Esophagus (tissue), 2 donors: ENCODE results near the gene HES7. TPM values are rescaled to one million over a fixed set of nuclear protein-coding genes. Genes with fewer than 3 reads are reported as not detected.

ENCODE experiments used
- H3K27ac ChIP-seq, 2 donors: one replicate each; pipeline ENCODE4 v1.5.1; 2013; ENCODE audit warnings: low read depth in 2 of 2, mild to moderate bottlenecking in 2 of 2, inconsistent platforms in 1 of 2, low read length in 1 of 2, moderate library complexity in 1 of 2
- H3K27me3 ChIP-seq, 2 donors: one replicate each; pipeline ENCODE4 v1.6.1; 2013; ENCODE audit warnings: low read length in 2 of 2, control low read depth in 1 of 2, mild to moderate bottlenecking in 1 of 2; ENCODE audit not compliant: insufficient read depth in 2 of 2, control insufficient read depth in 1 of 2
- H3K36me3 ChIP-seq, 2 donors: one replicate each; pipeline ENCODE4 v1.6.1; 2013; ENCODE audit warnings: low read length in 1 of 2; ENCODE audit not compliant: control insufficient read depth in 2 of 2, insufficient read depth in 2 of 2
- H3K4me1 ChIP-seq, 2 donors: one replicate each; pipeline ENCODE4 v1.6.1; 2013; ENCODE audit warnings: low read length in 1 of 2; ENCODE audit not compliant: control insufficient read depth in 2 of 2, insufficient read depth in 2 of 2
- H3K4me3 ChIP-seq, 2 donors: one replicate each; pipeline ENCODE4 v1.5.1; 2013; ENCODE audit warnings: low read length in 2 of 2, mild to moderate bottlenecking in 2 of 2, low read depth in 1 of 2, moderate library complexity in 1 of 2
- H3K9me3 ChIP-seq, 2 donors: one replicate each; pipeline ENCODE4 v1.6.1; 2013; ENCODE audit warnings: mild to moderate bottlenecking in 2 of 2, low read depth in 1 of 2, low read length in 1 of 2, moderate library complexity in 1 of 2; ENCODE audit not compliant: control insufficient read depth in 2 of 2, insufficient read depth in 1 of 2
- WGBS, 2 donors: extraction: QIAGEN DNeasy Blood & Tissue Kit; methylation state at CpG; one replicate each; pipeline ENCODE4 v1.1.7; 2013; 5-methylcytosine and 5-hydroxymethylcytosine counted together
- polyA plus RNA-seq, 2 donors: library from polyadenylated mRNA; stranded (reverse); fragments of 200-250 nt; gene quantifications; one replicate each; pipeline ENCODE4 v1.2.3, GENCODE V29; 2013
- donor health status: healthy with polysubstance abuse.
- donor health status: Bipolar disorder and iron deficiency.

The HES7 gene
- polyA plus RNA-seq, 2 donors, result 0.15 to 0.24 TPM

DNA sequence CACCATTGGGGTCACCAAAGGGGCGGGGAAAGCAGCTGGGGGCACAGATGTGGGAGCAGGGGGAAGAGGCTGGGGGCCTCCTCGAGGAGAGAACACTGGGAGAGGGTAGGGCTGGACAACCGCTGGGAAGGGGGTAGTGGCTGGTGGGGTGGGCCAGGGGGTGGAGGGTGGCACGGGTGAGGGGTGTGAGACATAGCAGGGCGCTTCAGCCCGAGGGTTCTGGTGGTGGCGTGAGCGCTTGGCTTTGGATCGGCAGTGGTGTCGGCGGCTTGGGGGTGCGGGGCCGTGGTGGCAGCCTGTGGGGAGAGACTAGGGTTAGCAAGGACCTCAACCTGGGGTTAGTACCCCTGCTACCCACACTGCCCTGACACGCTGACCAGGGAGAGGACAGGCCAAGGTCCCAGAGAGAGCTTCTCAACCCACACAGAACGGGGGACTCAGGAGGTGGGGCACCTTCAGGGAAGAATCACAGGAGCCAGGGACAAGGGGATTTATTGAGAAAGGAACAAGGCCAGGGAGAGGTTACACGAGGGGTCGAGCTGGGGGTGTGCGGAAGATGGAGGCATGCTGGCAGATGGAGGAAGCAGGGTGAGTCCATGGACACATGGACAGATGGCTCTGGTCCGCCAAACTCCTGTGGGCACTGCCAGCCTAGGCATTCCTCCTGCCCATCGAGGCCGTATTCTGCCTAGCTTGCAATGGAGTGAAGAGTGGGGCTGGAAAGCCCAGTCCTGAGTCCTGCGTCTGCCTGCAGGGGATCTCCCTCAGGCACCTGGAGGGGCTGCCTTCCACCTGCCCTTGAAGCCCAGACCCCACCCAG, 19.9 kb upstream of the HES7 start:
- Histone ChIP-seq H3K4me1 (peaks cover 0 to 10% of the 10 kb centered on the region in 2 donors), H3K9me3 (peaks cover 0 to 2% of the 10 kb centered on the region in 2 donors), H3K27ac (no peak overlapping the region), H3K4me3 (no peak overlapping the region), H3K27me3 (no peaks in the 10 kb centered on the region), H3K36me3 (peaks cover 45 to 80% of the 10 kb centered on the region in 2 donors)
- 89 to 92% methylated on average over 22 of the region's 22 CpGs for WGBS, 2 donors

- Histone ChIP-seq H3K4me1 (peaks cover 0 to 10% of the 10 kb centered on the region in 2 donors), H3K27me3 (no peaks in the 10 kb centered on the region), H3K27ac (peak overlapping the region in 1 of 2 donors; percentile 22), H3K9me3 (peaks cover 0 to 2% of the 10 kb centered on the region in 2 donors), H3K4me3 (no peak overlapping the region), H3K36me3 (peaks cover 45 to 73% of the 10 kb centered on the region in 2 donors)
- 83 to 84% methylated on average over 15 of the region's 15 CpGs for WGBS, 2 donors
Measured at GRCh38 chr17:8142887-8143580, 19.1 kb upstream of the HES7 start.

- H3K4me1 ChIP-seq, result peaks cover 0 to 10% of the 10 kb centered on the region in 2 donors
- H3K4me3 ChIP-seq, result no peak overlapping the region
- H3K36me3 ChIP-seq, result peaks cover 41 to 66% of the 10 kb centered on the region in 2 donors
- H3K27ac ChIP-seq, result peak overlapping the region in 1 of 2 donors; percentile 44
- H3K9me3 ChIP-seq, result peaks cover 0 to 2% of the 10 kb centered on the region in 2 donors
- WGBS, 2 donors, result 88% methylated on average over 23 of the region's 23 CpGs
- no peaks in the 10 kb centered on the region for H3K27me3 ChIP-seq
Measured at GRCh38 chr17:8142158-8142886, 18.4 kb upstream of the HES7 start.

- Histone ChIP-seq H3K27ac (peak overlapping the region in 1 of 2 donors; percentile 44), H3K4me3 (no peak overlapping the region), H3K4me1 (peaks cover 0 to 8% of the 10 kb centered on the region in 2 donors), H3K36me3 (peaks cover 36 to 60% of the 10 kb centered on the region in 2 donors), H3K9me3 (peaks cover 0 to 2% of the 10 kb centered on the region in 2 donors), H3K27me3 (no peaks in the 10 kb centered on the region)
- WGBS, 2 donors, result 87% methylated on average over 11 of the region's 11 CpGs
Measured at GRCh38 chr17:8141741-8142140, 17.8 kb upstream of the HES7 start.

DNA sequence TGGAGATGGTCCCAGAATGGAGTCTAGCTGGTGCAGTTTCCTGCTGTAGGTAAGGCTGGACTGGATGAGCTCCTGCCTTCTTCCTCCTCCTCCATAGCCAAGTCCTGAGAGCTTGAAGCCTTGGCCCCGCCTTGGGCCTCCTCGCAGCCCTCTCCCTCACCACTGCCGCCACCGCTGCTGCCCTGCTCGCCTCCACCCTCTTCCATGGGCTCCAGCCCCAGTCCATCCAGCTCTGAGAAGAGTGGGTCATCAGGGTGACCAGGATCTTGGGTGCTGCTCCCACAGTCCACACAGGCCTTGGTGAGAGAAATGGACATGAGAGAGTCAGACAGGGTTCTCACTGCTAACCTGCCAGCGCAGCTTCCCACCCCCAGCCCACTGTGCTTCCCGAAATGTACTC, 17.1 kb upstream of the HES7 start:
- Histone ChIP-seq H3K27me3 (no peaks in the 10 kb centered on the region), H3K4me3 (no peak overlapping the region), H3K36me3 (peaks cover 29 to 53% of the 10 kb centered on the region in 2 donors), H3K9me3 (no peaks in the 10 kb centered on the region), H3K4me1 (peaks cover 0 to 8% of the 10 kb centered on the region in 2 donors), H3K27ac (peak overlapping the region in 1 of 2 donors; percentile 8)
- 94 to 95% methylated on average over 7 of the region's 7 CpGs for WGBS, 2 donors

GRCh38 chr17:8140065-8141029, 16.4 kb upstream of the HES7 start:
- H3K27ac ChIP-seq, result peak overlapping the region in 1 of 2 donors; percentile 59
- H3K9me3 ChIP-seq, result no peaks in the 10 kb centered on the region
- WGBS, 2 donors, result 76 to 77% methylated on average over 16 to 18 of the region's 18 CpGs
- H3K36me3 ChIP-seq, result peaks cover 24 to 47% of the 10 kb centered on the region in 2 donors
- no peak overlapping the region for H3K4me3 ChIP-seq
- H3K27me3 ChIP-seq, result no peaks in the 10 kb centered on the region
- peaks cover 0 to 8% of the 10 kb centered on the region in 2 donors for H3K4me1 ChIP-seq

DNA sequence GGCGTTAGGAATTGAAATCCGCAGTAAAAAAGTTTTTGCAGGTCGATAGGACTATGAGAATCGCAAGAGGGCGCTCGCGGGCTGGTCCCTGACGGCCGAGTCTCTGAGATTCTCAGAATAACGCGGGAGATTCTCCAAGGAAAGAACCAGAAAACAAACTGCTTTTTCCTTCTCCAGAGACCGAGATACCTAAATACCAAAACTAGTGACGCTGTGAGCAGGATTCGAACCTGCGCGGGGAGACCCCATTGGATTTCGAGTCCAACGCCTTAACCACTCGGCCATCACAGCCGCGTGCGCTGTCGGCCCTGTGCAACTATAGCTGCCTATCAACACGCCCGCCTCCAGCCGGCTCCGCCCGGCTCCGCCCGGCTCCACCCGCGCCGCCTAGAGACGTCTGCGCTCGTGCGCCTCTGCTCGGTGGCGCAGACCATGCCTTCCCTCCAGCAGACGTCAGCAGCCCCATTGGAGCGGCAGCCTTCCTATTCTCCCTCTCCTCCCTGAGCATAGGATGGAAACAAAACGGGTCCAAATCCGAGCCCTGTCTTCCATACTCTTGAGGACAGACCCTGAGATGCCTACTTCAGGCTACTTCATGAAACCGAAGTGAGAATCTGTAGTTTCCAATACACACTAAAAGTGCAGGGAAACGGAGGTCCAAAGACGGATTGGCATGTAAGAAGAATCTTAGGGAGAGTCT, 14.9 kb upstream of the HES7 start:
- Histone ChIP-seq H3K4me3 (peak overlapping the region; percentile 1 to 39), H3K27me3 (no peaks in the 10 kb centered on the region), H3K4me1 (peaks cover 0 to 8% of the 10 kb centered on the region in 2 donors), H3K27ac (peak overlapping the region; percentile 88 to 97), H3K9me3 (no peaks in the 10 kb centered on the region), H3K36me3 (peaks cover 17 to 34% of the 10 kb centered on the region in 2 donors)
- 0 to 1% methylated on average over 46 of the region's 46 CpGs for WGBS, 2 donors

GRCh38 chr17:8138374-8138671, 14.4 kb upstream of the HES7 start:
- Histone ChIP-seq H3K9me3 (no peaks in the 10 kb centered on the region), H3K4me1 (peaks cover 0 to 8% of the 10 kb centered on the region in 2 donors), H3K27ac (peak overlapping the region; percentile 88 to 97), H3K36me3 (peaks cover 14 to 29% of the 10 kb centered on the region in 2 donors), H3K4me3 (no peak overlapping the region), H3K27me3 (no peaks in the 10 kb centered on the region)
- WGBS, 2 donors, result 1 to 2% methylated on average over 7 of the region's 7 CpGs
